GM23338 (cell line): ENCODE data around the gene TXNDC15. TPM values are rescaled to one million over a fixed set of nuclear protein-coding genes. Genes with fewer than 3 reads are reported as not detected.
A peak's percentile ranks its signal among the peaks of the same experiment; 100 is the strongest.

ENCODE experiments used
- ATAC-seq: fragments of 200-7000 bp; cut with Tn5 transposase; 3 replicates; pipeline ENCODE4 v1.9.1; 2020
- DNase-seq: peaks from one replicate; pipeline ENCODE4 v3.0.0-alpha.2; 2015; ENCODE audit warnings: low spot score
- H2AFZ ChIP-seq: fragments of 200-600 bp; sonication (generic); 2 replicates; pipeline ENCODE4 v1.8.0; 2016; ENCODE audit warnings: antibody characterized with exemption, mild to moderate bottlenecking, moderate library complexity
- H3F3A ChIP-seq: fragments of 200-600 bp; sonication (generic); replicated peaks from 2 replicates; pipeline ENCODE4 v1.8.0; 2017; ENCODE audit warnings: antibody characterized with exemption, mixed run types, low read depth
- H3K27ac ChIP-seq: fragments of 200-600 bp; sonication (generic); 2 replicates; pipeline ENCODE4 v1.6.1; 2016; ENCODE audit warnings: low read depth
- H3K27me3 ChIP-seq: fragments of 200-600 bp; sonication (generic); 2 replicates; pipeline ENCODE4 v1.8.0; 2016; ENCODE audit warnings: mild to moderate bottlenecking, mixed run types, moderate library complexity; ENCODE audit not compliant: insufficient read depth
- H3K36me3 ChIP-seq: fragments of 200-600 bp; sonication (generic); 2 replicates; pipeline ENCODE4 v1.8.0; 2016; ENCODE audit warnings: mild to moderate bottlenecking; ENCODE audit not compliant: insufficient read depth
- H3K4me1 ChIP-seq: fragments of 200-600 bp; sonication (generic); 2 replicates; pipeline ENCODE4 v1.8.0; 2016; ENCODE audit warnings: mild to moderate bottlenecking, moderate library complexity; ENCODE audit not compliant: insufficient read depth
- H3K4me2 ChIP-seq: fragments of 200-600 bp; sonication (generic); 2 replicates; pipeline ENCODE4 v1.7.1; 2017; ENCODE audit warnings: mixed run types
- H3K4me3 ChIP-seq: fragments of 200-600 bp; sonication (generic); 2 replicates; pipeline ENCODE4 v1.6.1; 2016; ENCODE audit warnings: mixed run types
- H3K79me2 ChIP-seq: fragments of 200-600 bp; sonication (generic); replicated peaks from 2 replicates; pipeline ENCODE4 v1.8.0; 2017; ENCODE audit warnings: mild to moderate bottlenecking; ENCODE audit not compliant: insufficient read depth
- H3K9me2 ChIP-seq: fragments of 200-600 bp; sonication (generic); 2 replicates; pipeline ENCODE4 v1.8.0; 2017; ENCODE audit not compliant: insufficient read depth
- H4K20me1 ChIP-seq: fragments of 200-600 bp; sonication (generic); replicated peaks from 2 replicates; pipeline ENCODE4 v1.8.0; 2017; ENCODE audit warnings: mild to moderate bottlenecking; ENCODE audit not compliant: insufficient read depth
- H3K27ac Mint-ChIP-seq: 2 replicates; pipeline ENCODE4 v1.8.0; 2020; ENCODE audit warnings: inconsistent platforms, mild to moderate bottlenecking, moderate library complexity, mixed read lengths
- H3K27me3 Mint-ChIP-seq: 3 replicates; pipeline ENCODE4 v1.8.0; 2022; ENCODE audit warnings: low read depth, mild to moderate bottlenecking, moderate library complexity, mixed read lengths, inconsistent platforms; ENCODE audit not compliant: insufficient read depth, poor library complexity
- H3K36me3 Mint-ChIP-seq: 3 replicates; pipeline ENCODE4 v1.8.0; 2021; ENCODE audit warnings: low read depth, mild to moderate bottlenecking, inconsistent platforms, moderate library complexity, mixed read lengths
- H3K4me1 Mint-ChIP-seq: 3 replicates; pipeline ENCODE4 v1.8.0; 2020; ENCODE audit warnings: mild to moderate bottlenecking, inconsistent platforms, mixed read lengths
- H3K4me3 Mint-ChIP-seq: 3 replicates; pipeline ENCODE4 v1.8.0; 2021; ENCODE audit warnings: moderate library complexity, mild to moderate bottlenecking, inconsistent platforms, mixed read lengths
- H3K9me3 Mint-ChIP-seq: 3 replicates; pipeline ENCODE4 v1.8.0; 2020; ENCODE audit warnings: moderate library complexity, mild to moderate bottlenecking, inconsistent platforms, mixed read lengths
- CREB1 ChIP-seq: fragments of 250-450 bp; sonication (Bioruptor Pico); IDR thresholded peaks from 2 replicates; pipeline ENCODE4 v1.5.0; 2020; ENCODE audit warnings: low read depth, mild to moderate bottlenecking, moderate library complexity
- CTCF ChIP-seq, 2 experiments: fragments of 200-600 bp in 1 of 2; sonication (generic) in 1 of 2; conservative IDR thresholded peaks; 2 replicates each; pipeline versions ENCODE4 v1.5.1 to v1.6.1; 2016 to 2017; ENCODE audit warnings: antibody characterized with exemption in 2 of 2, low read depth in 2 of 2, mild to moderate bottlenecking in 2 of 2, moderate library complexity in 1 of 2
- ETS1 ChIP-seq: IDR thresholded peaks from 2 replicates; pipeline ENCODE4 v1.6.1; 2016; ENCODE audit warnings: antibody characterized with exemption
- EZH2 ChIP-seq: fragments of 200-600 bp; sonication (generic); IDR thresholded peaks from one replicate; pipeline ENCODE4 v1.8.0; 2017; ENCODE audit warnings: antibody characterized with exemption, mild to moderate bottlenecking, low read depth; ENCODE audit not compliant: unreplicated experiment
- EZH2phosphoT487 ChIP-seq: fragments of 200-600 bp; sonication (generic); IDR thresholded peaks from one replicate; pipeline ENCODE4 v1.8.1; 2018; ENCODE audit warnings: antibody characterized with exemption; ENCODE audit not compliant: unreplicated experiment
- JUNB ChIP-seq: IDR thresholded peaks from one replicate; pipeline ENCODE4 v1.6.1; 2016; ENCODE audit warnings: antibody characterized with exemption; ENCODE audit not compliant: unreplicated experiment
- NANOG ChIP-seq: IDR thresholded peaks from 2 replicates; pipeline ENCODE4 v1.6.1; 2016; ENCODE audit warnings: antibody characterized with exemption, borderline replicate concordance
- POLR2AphosphoS5 ChIP-seq: IDR thresholded peaks from 2 replicates; pipeline ENCODE4 v1.6.1; 2016; ENCODE audit warnings: antibody characterized with exemption, low read depth
- REST ChIP-seq: IDR thresholded peaks from one replicate; pipeline ENCODE4 v1.6.1; 2018; ENCODE audit warnings: antibody characterized with exemption; ENCODE audit not compliant: unreplicated experiment
- STAT1 ChIP-seq: IDR thresholded peaks from one replicate; pipeline ENCODE4 v1.6.1; 2016; ENCODE audit warnings: antibody characterized with exemption; ENCODE audit not compliant: unreplicated experiment
- ZNF114 ChIP-seq: fragments of 250-450 bp; sonication (Bioruptor Pico); IDR thresholded peaks from 2 replicates; pipeline ENCODE4 v1.5.0; 2020; ENCODE audit warnings: mild to moderate bottlenecking, moderate library complexity
- ZNF331 ChIP-seq: fragments of 250-450 bp; sonication (Bioruptor Pico); IDR thresholded peaks from 2 replicates; pipeline ENCODE4 v1.5.0; 2020; ENCODE audit warnings: low read depth, mild to moderate bottlenecking, moderate library complexity
- ZNF462 ChIP-seq: fragments of 250-450 bp; sonication (Bioruptor Pico); IDR thresholded peaks from 2 replicates; pipeline ENCODE4 v1.5.0; 2020; ENCODE audit warnings: mild to moderate bottlenecking, moderate library complexity
- polyA plus RNA-seq: library from polyadenylated mRNA; unstranded; fragments of >200 nt; fragmentation: Nextera tagmentation; extraction: Ambion mirVana; gene quantifications from 2 replicates; pipeline ENCODE4 v1.2.1, GENCODE V29; 2016
- total RNA-seq: library from RNA; depleted of rRNA; stranded (reverse); fragments of >200 nt; shearing (Covaris generic); gene quantifications from 2 replicates; pipeline ENCODE4 v1.2.3, GENCODE V29; 2014

The TXNDC15 gene
- total and polyA plus RNA-seq, 2 experiments from 2014 or later, result 24.4 to 28.5 TPM

GRCh38 chr5:134845335-134845851 lies 28.8 kb upstream of the TXNDC15 start:
- H3K27ac ChIP-seq, result peak overlapping the region; percentile 88; the same call in 1 of the 2 replicates
- 0 out of 2 replicates have a peak, but pooled peaks cover 5% of the 10 kb centered on the region for H4K20me1 ChIP-seq
- peak overlapping the region; percentile 90 for H3K27ac Mint-ChIP-seq
- H3K4me3 ChIP-seq, result peak overlapping the region; percentile 85
- peaks cover 30% of the 10 kb centered on the region for H3F3A ChIP-seq
- no peak for TF ChIP-seq JUNB
- TF ChIP-seq ETS1, result no peak
- TF ChIP-seq CREB1 (CRISPR knock-in tag), result no peak
- no peak for TF ChIP-seq NANOG
- TF ChIP-seq ZNF331 (CRISPR knock-in tag), result no peak
- TF ChIP-seq POLR2AphosphoS5, result no peak
- TF ChIP-seq ZNF462, result no peak
- no peak for TF ChIP-seq CTCF (conservative IDR thresholded peaks at IDR 0.05; ENCODE audit: low read depth in 2 of 2)
- no peak for TF ChIP-seq STAT1
- TF ChIP-seq EZH2phosphoT487, result no peak
- TF ChIP-seq ZNF114 (CRISPR knock-in tag), result no peak
- no peak for TF ChIP-seq REST
- no peak for TF ChIP-seq EZH2
- H3K4me3 Mint-ChIP-seq, result peak overlapping the region; percentile 87
- H3K79me2 ChIP-seq, result peaks cover 19% of the 10 kb centered on the region
- DNase-seq, result no peak
- H3K36me3 Mint-ChIP-seq, result peaks cover 8% of the 10 kb centered on the region
- H3K4me1 Mint-ChIP-seq, result peaks cover 2% of the 10 kb centered on the region
- H3K27me3 Mint-ChIP-seq, result peaks cover 12% of the 10 kb centered on the region
- peaks cover 8% of the 10 kb centered on the region; the same call in 1 of the 2 replicates for H3K4me1 ChIP-seq
- H3K36me3 ChIP-seq, result no peaks in the 10 kb centered on the region; the same call in 1 of the 2 replicates
- H3K4me2 ChIP-seq, result peak overlapping the region; percentile 88
- no peaks in the 10 kb centered on the region for H3K9me2 ChIP-seq
- no peaks in the 10 kb centered on the region for H3K27me3 ChIP-seq
- no peak for ATAC-seq
- peak overlapping the region; percentile 52 for H2AFZ ChIP-seq
- no peaks in the 10 kb centered on the region for H3K9me3 Mint-ChIP-seq
